Esophagus muscularis mucosa (tissue), 3 donors: ENCODE results near the gene DMGDH.

Experiments
- CTCF ChIP-seq, 3 experiments: fragments of 200-600 bp in 2 of 3; fragments of 450-650 bp in 1 of 3; sonication (generic) in 2 of 3; IDR thresholded peaks; one replicate each; pipeline ENCODE4 v1.5.1; 2017 to 2019; ENCODE audit warnings: antibody characterized with exemption in 3 of 3, mild to moderate bottlenecking in 2 of 3, moderate library complexity in 1 of 3
- POLR2A ChIP-seq: fragments of 450-650 bp; IDR thresholded peaks from one replicate; pipeline ENCODE4 v1.6.1; 2017; ENCODE audit warnings: antibody characterized with exemption, moderate library complexity, mild to moderate bottlenecking, low read depth
- POLR2AphosphoS5 ChIP-seq, 2 donors: sonication (generic); formaldehyde crosslinking; IDR thresholded peaks; one replicate each; pipeline ENCODE4 v1.6.1; 2017; ENCODE audit warnings: antibody characterized with exemption in 2 of 2

- no peak for TF ChIP-seq CTCF (IDR thresholded peaks at IDR 0.05)
- TF ChIP-seq POLR2AphosphoS5 (IDR thresholded peaks at IDR 0.05): no peak
- TF ChIP-seq POLR2A: no peak
These were observed 64.3 kb downstream of the DMGDH start for GRCh38 chr5:79005151-79005550.
